ENCODE measurements around the gene AKR7A3. TPM values are rescaled to one million over a fixed set of nuclear protein-coding genes. Genes with fewer than 3 reads are reported as not detected.
"Not testable (repeated sequence)": the region's sequence is repeated elsewhere in the genome, so short reads cannot be mapped to it uniquely, and the experiment has no call there.

AKR7A3 gene
- total and polyA plus RNA-seq, 12 donors, result 0.13 to 0.66 (median 0.25) TPM; not detected in 2

- Histone ChIP-seq H3K9me3 (no peaks in the 10 kb centered on the region), H3K4me1 (peaks cover 0 to 16% (median 0%) of the 10 kb centered on the region in 9 donors), H3K27me3 (no peaks in the 10 kb centered on the region), H3K4me3 (no peak overlapping the region), H3K36me3 (peaks cover 0 to 54% (median 20%) of the 10 kb centered on the region in 9 donors), H3K27ac (no peak overlapping the region)
- intact Hi-C loops (cut with DNase I), result no loop called here
- TF ChIP-seq, protein P1, sequence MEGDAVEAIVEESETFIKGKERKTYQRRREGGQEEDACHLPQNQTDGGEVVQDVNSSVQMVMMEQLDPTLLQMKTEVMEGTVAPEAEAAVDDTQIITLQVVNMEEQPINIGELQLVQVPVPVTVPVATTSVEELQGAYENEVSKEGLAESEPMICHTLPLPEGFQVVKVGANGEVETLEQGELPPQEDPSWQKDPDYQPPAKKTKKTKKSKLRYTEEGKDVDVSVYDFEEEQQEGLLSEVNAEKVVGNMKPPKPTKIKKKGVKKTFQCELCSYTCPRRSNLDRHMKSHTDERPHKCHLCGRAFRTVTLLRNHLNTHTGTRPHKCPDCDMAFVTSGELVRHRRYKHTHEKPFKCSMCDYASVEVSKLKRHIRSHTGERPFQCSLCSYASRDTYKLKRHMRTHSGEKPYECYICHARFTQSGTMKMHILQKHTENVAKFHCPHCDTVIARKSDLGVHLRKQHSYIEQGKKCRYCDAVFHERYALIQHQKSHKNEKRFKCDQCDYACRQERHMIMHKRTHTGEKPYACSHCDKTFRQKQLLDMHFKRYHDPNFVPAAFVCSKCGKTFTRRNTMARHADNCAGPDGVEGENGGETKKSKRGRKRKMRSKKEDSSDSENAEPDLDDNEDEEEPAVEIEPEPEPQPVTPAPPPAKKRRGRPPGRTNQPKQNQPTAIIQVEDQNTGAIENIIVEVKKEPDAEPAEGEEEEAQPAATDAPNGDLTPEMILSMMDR (IDR thresholded peaks at IDR 0.05), result no peak
- peak in 1 of 8 donors; percentile 11 for ATAC-seq
- WGBS, 2 donors, result 76 to 78% methylated on average over 21 of the region's 21 CpGs
- DNase-seq, result no peak
Measured at GRCh38 chr1:19260211-19261138, 28.1 kb downstream of the AKR7A3 start.

- Histone ChIP-seq H3K9me3 (no peaks in the 10 kb centered on the region), H3K27me3 (no peaks in the 10 kb centered on the region), H3K4me1 (peaks cover 0 to 23% (median 7%) of the 10 kb centered on the region in 9 donors), H3K4me3 (no peak overlapping the region), H3K27ac (no peak overlapping the region), H3K36me3 (peaks cover 0 to 65% (median 20%) of the 10 kb centered on the region in 9 donors)
- TF ChIP-seq, protein P1 (IDR thresholded peaks at IDR 0.05), result no peak
- intact Hi-C loops (cut with DNase I), result loop anchor here in 5 of 10 donors (10.0 kb wide), 1 partner anchor 396 kb away; no protein-coding TSS in a partner anchor
- ATAC-seq, result no peak
- no peak for DNase-seq
- 92 to 97% methylated on average over 10 of the region's 10 CpGs for WGBS, 2 donors
Measured at GRCh38 chr1:19258353-19258752, 30.2 kb downstream of the AKR7A3 start.

DNA sequence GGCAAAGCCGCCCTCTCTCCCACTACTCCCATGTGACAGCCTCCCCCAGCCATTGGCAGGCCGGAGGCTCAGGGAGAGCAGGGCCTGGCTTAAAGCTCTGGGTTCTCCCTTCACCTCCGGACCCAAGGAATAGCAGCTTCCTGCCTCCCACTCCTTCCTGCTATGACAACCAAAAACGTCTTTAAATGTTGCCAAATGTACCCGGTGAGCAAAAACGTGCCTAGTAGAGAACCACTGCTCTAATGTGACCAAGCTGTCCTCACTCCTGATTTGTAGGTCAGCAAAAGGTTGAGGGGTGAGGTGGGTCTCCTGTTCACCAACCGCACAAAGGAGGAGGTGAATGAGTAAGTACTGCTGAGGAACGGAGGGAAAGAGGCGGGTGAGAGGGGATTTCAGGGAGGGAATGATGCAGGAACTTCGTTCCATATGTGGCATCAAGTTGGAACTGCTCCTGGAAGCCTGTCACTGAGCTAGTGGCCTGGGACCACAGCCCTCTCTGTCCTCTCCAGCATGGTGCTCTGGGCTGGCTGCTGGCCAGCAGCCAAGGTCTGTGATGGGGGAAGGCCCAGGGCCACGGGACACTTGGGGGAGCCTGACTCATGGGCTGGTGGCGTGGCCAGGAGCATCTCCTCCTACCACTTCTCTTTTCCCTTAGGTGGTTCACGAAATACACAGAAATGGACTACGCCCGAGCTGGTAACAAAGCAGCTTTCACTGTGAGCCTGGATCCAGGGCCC lies 31.2 kb downstream of the AKR7A3 start:
- Histone ChIP-seq H3K27me3 (no peaks in the 10 kb centered on the region), H3K36me3 (peaks cover 0 to 65% (median 20%) of the 10 kb centered on the region in 9 donors), H3K4me3 (no peak overlapping the region), H3K4me1 (peaks cover 6 to 33% (median 17%) of the 10 kb centered on the region in 9 donors), H3K9me3 (no peaks in the 10 kb centered on the region), H3K27ac (peak overlapping the region in 2 of 10 donors; percentile 4 to 31)
- 56 to 57% methylated on average over 15 of the region's 15 CpGs for WGBS, 2 donors
- intact Hi-C loops (cut with DNase I), result loop anchor here in 5 of 10 donors (10.0 kb wide), 1 partner anchor 397 kb away; no protein-coding TSS in a partner anchor
- TF ChIP-seq, protein P1 (IDR thresholded peaks at IDR 0.05), result no peak
- peak in 1 of 2 donors; percentile 53 for DNase-seq
- ATAC-seq, result peak in 7 of 8 donors; percentile 22 to 86 (median 71)

DNA sequence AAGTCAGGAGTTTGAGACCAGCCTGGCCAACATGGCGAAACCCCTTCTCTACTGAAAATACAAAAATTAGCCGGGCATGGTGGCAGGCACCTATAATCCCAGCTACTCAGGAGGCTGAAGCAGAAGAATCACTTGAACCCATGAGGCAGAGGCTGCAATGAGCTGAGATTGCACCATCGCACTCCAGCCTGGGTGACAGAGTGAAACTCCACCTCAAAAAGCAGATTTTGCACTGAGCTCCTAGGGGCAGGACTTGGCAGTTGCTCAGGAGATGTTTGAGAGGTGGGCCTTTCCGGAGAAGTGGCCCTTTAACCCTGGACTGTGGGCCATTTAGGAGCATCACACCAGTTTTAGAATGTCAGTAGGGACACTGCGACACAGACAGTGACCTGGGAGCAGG lies 32.3 kb downstream of the AKR7A3 start:
- not testable (repeated sequence) for DNase-seq, H3K27me3 ChIP-seq, H3K27ac ChIP-seq, H3K4me3 ChIP-seq, H3K9me3 ChIP-seq, ATAC-seq
- intact Hi-C loops (cut with DNase I), result loop anchor here in 5 of 10 donors (10.0 kb wide), 1 partner anchor 398 kb away; no protein-coding TSS in a partner anchor
- peaks cover 0 to 65% (median 20%) of the 10 kb centered on the region in 9 donors for H3K36me3 ChIP-seq
- 95 to 96% methylated on average over 5 of the region's 5 CpGs for whole genome bisulfite sequencing, 2 donors
- H3K4me1 ChIP-seq, result peaks cover 9 to 39% (median 23%) of the 10 kb centered on the region in 9 donors
